ENCODE measurements around the gene SSPN. TPM values are rescaled to one million over a fixed set of nuclear protein-coding genes. Genes with fewer than 3 reads are reported as not detected.

SSPN gene
- total and polyA plus RNA-seq, 2 experiments from 2014 or later = 1.1 to 2.3 TPM

DNA sequence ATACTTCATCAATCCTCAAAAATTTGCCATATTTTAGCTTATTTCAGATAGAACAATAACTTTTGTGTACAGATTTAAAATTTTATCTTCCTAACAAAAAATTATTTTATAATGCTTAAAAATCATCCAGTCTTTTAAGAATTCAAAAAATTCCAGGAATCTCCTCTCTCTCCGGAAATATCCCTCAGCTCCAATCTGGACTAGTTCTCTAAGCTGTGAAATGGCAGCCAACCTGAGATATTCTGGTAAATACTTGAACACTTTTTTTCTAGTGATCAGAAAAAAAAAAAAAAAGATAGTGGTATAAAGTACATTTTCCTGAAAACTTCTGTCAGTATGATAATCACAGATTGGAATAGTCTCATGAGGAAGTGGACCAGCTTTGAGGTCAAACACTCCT, 57.6 kb downstream of the SSPN start:
- H3K9me3 Mint-ChIP-seq = peaks cover 39% of the 10 kb centered on the region
- no peaks in the 10 kb centered on the region for H3K79me2 ChIP-seq (replicated peaks; ENCODE audit: insufficient read depth)
- no peaks in the 10 kb centered on the region for H3F3A ChIP-seq (replicated peaks; ENCODE audit: low read depth)
- peaks cover 6% of the 10 kb centered on the region for H3K27me3 Mint-ChIP-seq (ENCODE audit: insufficient read depth, low read depth, poor library complexity)
- no peak overlapping the region for H2AFZ ChIP-seq
- DNase-seq (ENCODE audit: low spot score) (no peak), ATAC-seq (no peak)
- no peaks in the 10 kb centered on the region; the same call in 1 of the 2 replicates for H3K36me3 ChIP-seq (ENCODE audit: insufficient read depth)
- H3K9me2 ChIP-seq (ENCODE audit: insufficient read depth) = no peaks in the 10 kb centered on the region
- H3K27me3 ChIP-seq (ENCODE audit: insufficient read depth) = no peaks in the 10 kb centered on the region
- H3K4me3 Mint-ChIP-seq = no peak overlapping the region
- H4K20me1 ChIP-seq (replicated peaks; ENCODE audit: insufficient read depth) = no peaks in the 10 kb centered on the region
- H3K27ac Mint-ChIP-seq = no peak overlapping the region
- H3K4me1 Mint-ChIP-seq = no peaks in the 10 kb centered on the region
- no peak for TF ChIP-seq POLR2AphosphoS5 (IDR thresholded peaks at IDR 0.05; ENCODE audit: low read depth)
- no peak for TF ChIP-seq ETS1 (IDR thresholded peaks at IDR 0.05)
- no peak for TF ChIP-seq CREB1 (CRISPR knock-in tag; IDR thresholded peaks at IDR 0.05; ENCODE audit: low read depth)
- TF ChIP-seq REST (IDR thresholded peaks at IDR 0.05; ENCODE audit: unreplicated experiment) = no peak
- no peak for TF ChIP-seq JUNB (IDR thresholded peaks at IDR 0.05; ENCODE audit: unreplicated experiment)
- no peak for TF ChIP-seq EZH2 (IDR thresholded peaks at IDR 0.05; ENCODE audit: low read depth, unreplicated experiment)
- no peak for TF ChIP-seq ZNF114 (CRISPR knock-in tag; IDR thresholded peaks at IDR 0.05)
- TF ChIP-seq EZH2phosphoT487 (IDR thresholded peaks at IDR 0.05; ENCODE audit: unreplicated experiment) = no peak
- TF ChIP-seq, protein P1, sequence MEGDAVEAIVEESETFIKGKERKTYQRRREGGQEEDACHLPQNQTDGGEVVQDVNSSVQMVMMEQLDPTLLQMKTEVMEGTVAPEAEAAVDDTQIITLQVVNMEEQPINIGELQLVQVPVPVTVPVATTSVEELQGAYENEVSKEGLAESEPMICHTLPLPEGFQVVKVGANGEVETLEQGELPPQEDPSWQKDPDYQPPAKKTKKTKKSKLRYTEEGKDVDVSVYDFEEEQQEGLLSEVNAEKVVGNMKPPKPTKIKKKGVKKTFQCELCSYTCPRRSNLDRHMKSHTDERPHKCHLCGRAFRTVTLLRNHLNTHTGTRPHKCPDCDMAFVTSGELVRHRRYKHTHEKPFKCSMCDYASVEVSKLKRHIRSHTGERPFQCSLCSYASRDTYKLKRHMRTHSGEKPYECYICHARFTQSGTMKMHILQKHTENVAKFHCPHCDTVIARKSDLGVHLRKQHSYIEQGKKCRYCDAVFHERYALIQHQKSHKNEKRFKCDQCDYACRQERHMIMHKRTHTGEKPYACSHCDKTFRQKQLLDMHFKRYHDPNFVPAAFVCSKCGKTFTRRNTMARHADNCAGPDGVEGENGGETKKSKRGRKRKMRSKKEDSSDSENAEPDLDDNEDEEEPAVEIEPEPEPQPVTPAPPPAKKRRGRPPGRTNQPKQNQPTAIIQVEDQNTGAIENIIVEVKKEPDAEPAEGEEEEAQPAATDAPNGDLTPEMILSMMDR (conservative IDR thresholded peaks at IDR 0.05; ENCODE audit: low read depth in 2 of 2) = no peak
- TF ChIP-seq ZNF331 (CRISPR knock-in tag; IDR thresholded peaks at IDR 0.05; ENCODE audit: low read depth) = no peak
- H3K36me3 Mint-ChIP-seq (ENCODE audit: low read depth) = peaks cover 23% of the 10 kb centered on the region
- no peaks in the 10 kb centered on the region for H3K4me1 ChIP-seq (ENCODE audit: insufficient read depth)
- H3K27ac ChIP-seq (ENCODE audit: low read depth) = no peak overlapping the region
- no peak overlapping the region for H3K4me2 ChIP-seq
- no peak overlapping the region for H3K4me3 ChIP-seq
